IPS-11a (cell line): ENCODE results near the gene CLSTN1.
"Not testable (repeated sequence)": the region's sequence is repeated elsewhere in the genome, so short reads cannot be mapped to it uniquely, and the experiment has no call there.

Experiments used
- H3K4me3 ChIP-seq: one replicate; pipeline ENCODE4 v1.5.1; 2013; ENCODE audit warnings: low read depth, low read length, control low read depth

The CLSTN1 gene

GRCh38 chr1:9801909-9802308, 21.9 kb downstream of the CLSTN1 start:
- H3K4me3 ChIP-seq = no peak overlapping the region

DNA sequence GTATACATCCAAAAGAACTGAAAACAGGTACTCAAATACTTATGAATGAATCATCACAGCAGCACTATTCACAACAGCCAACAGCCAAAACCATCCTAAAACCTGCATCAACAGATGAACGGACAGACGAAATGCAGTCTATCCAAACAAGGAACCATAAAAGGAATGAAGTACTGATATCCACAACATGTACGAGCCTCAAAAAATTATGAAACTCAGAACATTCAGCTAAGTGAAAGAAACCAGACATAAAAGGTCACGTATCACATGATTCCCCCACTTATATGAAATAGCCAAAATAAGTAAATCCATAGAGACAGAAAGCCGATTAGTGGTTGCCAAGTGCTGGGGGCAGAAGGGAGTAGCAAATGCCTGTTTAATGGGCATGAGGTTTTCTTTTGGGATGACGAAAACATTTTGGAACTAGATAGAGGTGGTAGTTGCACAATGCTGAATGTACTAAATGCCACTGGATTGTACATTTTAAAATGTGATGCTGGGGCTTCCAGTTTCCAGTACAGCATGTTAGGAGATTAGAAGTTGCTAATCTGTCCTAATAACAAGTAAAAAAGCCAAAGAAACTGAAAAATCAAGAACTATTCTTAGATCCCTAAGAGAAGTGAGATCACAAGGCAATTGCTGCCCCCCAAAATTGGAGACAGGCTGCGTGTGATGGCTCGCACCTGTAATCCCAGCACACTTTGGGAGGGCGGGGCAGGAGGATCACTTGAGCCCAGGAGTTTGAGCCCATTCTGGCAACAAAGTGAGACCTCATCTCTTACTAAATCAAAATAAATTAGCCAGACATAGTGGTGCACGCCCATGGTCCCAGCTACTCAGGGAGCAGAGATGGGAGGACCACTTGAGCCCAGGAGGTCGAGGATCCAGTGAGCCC, 25.3 kb downstream of the CLSTN1 start:
- no peak overlapping the region for H3K4me3 ChIP-seq

GRCh38 chr1:9797049-9797448, 26.7 kb downstream of the CLSTN1 start:
- no peak overlapping the region for H3K4me3 ChIP-seq

- no peak overlapping the region for H3K4me3 ChIP-seq
Measured at GRCh38 chr1:9794081-9794480, 29.7 kb downstream of the CLSTN1 start.

- H3K4me3 ChIP-seq = no peak overlapping the region
Measured at GRCh38 chr1:9793291-9793690, 30.5 kb downstream of the CLSTN1 start.

DNA sequence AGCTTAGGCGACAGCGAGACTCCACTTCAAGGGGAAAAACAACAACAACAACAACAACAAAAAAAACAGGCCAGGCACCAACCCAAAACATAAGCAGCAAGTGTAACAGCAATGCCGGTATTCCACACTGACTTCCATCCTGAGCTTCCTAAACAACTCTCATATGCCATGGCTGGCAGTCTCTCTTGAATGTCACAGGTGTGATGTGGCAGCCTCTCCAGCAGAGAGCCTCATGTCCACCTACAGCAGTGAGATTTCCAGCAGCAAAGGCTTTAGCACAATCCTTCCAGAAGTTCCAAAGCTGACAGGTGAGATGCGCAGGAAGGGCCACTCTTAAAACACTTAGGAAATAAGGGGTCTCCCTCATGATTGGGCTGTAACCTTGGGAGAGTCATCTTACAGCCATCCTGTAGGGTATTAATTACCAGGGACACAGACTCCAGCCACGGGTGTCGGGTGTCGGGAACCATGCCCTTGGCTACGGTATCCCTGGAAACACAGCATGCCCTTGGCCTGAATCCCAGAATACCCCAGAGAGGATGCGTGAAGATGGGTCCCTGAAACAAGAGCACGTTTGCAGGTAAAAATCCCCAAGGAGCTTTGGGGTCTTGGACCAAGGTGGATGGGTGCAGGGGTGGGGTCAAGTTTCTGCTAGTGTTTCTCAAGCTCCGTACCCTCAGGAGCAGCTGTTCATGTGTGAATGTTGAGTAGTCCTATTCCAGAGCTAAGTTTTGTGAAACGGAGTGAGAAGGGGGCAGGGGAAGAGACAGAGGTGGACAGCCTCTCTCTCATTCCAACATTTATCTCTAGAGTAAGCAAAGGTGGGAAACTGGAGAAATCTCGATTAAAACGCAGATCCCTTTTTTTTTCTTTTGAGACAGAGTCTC, 31.4 kb downstream of the CLSTN1 start:
- H3K4me3 ChIP-seq = no peak overlapping the region

DNA sequence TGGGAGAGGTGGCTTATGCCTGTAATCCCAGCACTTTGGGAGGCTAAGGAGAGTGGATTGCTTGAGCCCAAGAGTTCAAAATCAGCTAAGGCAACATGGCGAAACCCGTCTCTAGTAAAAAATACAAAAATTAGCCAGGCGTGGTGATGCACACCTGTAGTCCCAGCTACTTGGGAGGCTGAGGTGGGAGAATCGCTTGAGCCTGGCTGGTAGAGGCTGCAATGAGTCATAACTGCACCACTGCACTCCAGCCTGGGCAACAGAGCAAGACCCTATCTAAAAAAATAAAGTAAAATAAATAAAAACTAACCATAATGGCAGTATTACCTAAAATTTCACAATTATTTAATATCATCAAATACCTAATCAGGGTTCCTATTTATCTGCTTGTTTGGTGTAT, 34.1 kb downstream of the CLSTN1 start:
- not testable (repeated sequence) for H3K4me3 ChIP-seq

DNA sequence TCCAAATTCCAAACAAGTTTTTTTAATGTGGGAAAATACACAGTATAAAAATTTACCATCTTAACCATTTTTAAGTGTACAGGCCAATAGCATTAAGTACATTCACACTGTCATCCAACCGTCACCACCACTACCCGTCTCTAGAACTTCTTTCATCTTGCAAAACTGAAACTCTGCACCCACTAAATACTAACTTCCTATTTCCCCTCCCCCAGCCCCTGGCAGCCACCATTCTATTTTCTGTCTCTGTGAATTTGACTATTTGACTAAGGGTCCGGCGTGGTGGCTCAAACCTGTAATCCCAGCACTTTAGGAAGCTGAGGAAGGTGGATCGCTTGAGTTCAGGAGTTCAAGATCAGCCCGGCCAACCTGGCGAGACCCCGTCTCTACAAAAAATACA, 36.1 kb downstream of the CLSTN1 start:
- no peak overlapping the region for H3K4me3 ChIP-seq

- H3K4me3 ChIP-seq = no peak overlapping the region
Measured at GRCh38 chr1:9785406-9785805, 38.4 kb downstream of the CLSTN1 start.

GRCh38 chr1:9784508-9785133, 39.1 kb downstream of the CLSTN1 start:
- H3K4me3 ChIP-seq = no peak overlapping the region

DNA sequence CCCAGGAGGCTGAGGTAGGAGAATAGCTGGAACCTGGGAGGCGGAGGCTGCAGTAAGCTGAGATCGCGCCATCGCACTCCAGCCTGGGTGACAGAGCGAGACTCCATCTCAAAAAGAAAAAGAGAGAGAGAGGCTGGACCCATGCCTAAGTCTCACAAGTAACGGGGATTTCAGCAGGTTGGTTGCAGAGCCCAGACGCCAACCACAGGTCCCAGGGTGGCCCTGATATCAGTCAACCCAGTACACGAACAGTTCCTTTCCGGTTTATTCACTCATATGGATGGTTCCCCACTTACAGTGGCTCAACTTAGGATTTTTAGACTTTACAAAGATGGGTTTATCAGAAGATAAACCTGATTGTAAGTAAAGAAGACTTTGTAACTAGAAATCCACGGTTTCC, 40.9 kb downstream of the CLSTN1 start:
- H3K4me3 ChIP-seq = no peak overlapping the region

GRCh38 chr1:9782116-9782751, 41.5 kb downstream of the CLSTN1 start:
- H3K4me3 ChIP-seq = no peak overlapping the region

DNA sequence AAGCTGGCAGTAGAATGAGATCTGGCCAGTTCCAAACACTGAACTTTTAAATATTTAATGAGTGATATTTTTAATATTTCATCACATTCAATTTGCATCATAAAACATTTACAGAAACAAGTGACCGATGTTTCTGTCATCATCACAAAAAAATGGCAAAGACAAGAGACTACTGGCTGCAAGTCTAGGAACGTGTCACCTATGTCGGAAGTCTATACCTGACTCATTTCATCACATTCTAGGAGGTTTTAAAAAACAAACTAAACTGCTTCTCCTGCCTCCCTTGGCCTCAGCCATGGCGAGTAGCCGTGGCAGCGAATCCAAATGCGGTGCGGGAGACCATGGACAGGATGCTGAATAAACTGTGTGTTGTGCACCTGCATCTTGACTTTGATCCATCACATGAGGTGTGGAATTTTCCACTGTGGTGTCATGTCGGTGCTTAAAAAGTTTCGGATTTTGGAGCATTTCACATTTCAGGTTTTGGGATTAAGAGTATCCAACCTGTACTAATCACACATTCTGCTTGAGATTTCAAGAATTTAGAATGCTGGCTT, 43.1 kb downstream of the CLSTN1 start:
- no peak overlapping the region for H3K4me3 ChIP-seq

GRCh38 chr1:9778905-9779304, 44.9 kb downstream of the CLSTN1 start:
- H3K4me3 ChIP-seq = no peak overlapping the region

DNA sequence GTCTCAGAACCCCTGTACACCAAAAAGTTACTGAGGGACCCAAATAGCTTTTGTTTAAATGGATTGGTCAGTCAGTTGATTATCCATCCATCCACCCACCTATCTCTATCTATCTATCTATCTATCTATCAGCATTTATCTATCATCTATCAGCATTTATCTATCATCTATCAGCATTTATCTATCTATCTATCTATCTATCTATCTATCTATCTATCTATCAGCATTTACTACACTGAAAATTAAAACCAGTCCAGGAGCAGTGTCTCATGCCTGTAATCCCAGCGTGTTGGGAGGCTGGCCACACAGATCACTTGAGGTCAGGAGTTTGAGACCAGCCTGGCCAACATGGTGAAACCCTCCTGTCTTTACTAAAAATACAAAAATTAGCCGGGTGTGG, 47.1 kb downstream of the CLSTN1 start:
- no peak overlapping the region for H3K4me3 ChIP-seq

GRCh38 chr1:9774712-9775679, 48.8 kb downstream of the CLSTN1 start:
- no peak overlapping the region for H3K4me3 ChIP-seq

GRCh38 chr1:9770298-9770697, 53.5 kb downstream of the CLSTN1 start:
- H3K4me3 ChIP-seq = no peak overlapping the region

GRCh38 chr1:9768983-9769382, 54.8 kb downstream of the CLSTN1 start:
- H3K4me3 ChIP-seq = no peak overlapping the region

DNA sequence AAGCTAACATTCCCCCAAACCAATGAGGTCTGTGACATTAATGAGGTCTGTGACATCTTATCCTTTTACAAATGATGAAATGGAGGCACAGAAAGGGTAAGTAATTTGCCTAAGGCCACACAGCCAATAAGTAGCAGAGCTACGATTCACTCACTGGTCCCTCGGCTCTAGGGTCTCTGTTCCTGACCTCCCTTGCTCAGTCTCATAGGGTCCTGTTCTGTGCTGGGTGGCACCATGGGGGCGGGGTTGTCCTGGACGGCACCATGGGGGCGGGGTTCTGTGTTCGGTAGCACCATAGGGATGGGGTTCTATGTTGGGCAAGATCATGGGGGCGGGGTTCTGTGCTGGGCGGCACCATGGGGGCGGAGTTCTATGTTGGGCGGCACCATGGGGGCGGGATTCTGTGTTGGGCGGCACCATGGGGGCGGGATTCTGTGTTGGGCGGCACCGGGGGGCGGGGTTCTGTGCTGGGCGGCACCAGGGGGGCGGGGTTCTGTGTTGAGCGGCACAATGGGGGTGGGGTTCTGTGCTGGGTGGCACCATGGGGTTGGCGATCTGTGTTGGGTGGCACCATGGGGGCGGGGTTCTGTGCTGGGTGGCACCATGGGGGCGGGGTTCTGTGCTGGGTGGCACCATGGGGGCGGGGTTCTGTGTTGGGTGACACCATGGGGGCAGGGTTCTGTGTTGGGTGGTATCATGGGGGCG, 55.6 kb downstream of the CLSTN1 start:
- H3K4me3 ChIP-seq = no peak overlapping the region
